Smooth muscle cell (in vitro differentiated cells): Measurements from ENCODE around the gene COL17A1. TPM values are rescaled to one million over a fixed set of nuclear protein-coding genes. Genes with fewer than 3 reads are reported as not detected.

Experiments used
- DNase-seq: peaks from one replicate; lab custom pipeline; 2025; ENCODE audit not compliant: unreplicated experiment; lab: John Stamatoyannopoulos, UW
- H2AFZ ChIP-seq: fragments of 200-600 bp; sonication (generic); 2 replicates; pipeline ENCODE4 v1.6.0; 2016; ENCODE audit warnings: antibody characterized with exemption, low read depth, mild to moderate bottlenecking
- H3F3A ChIP-seq: fragments of 200-600 bp; sonication (generic); 2 replicates; pipeline ENCODE4 v1.6.0; 2017; ENCODE audit warnings: antibody characterized with exemption, low read depth
- H3K27ac ChIP-seq: fragments of 200-600 bp; sonication (generic); 2 replicates; pipeline ENCODE4 v1.5.1; 2016; ENCODE audit warnings: low read depth, mild to moderate bottlenecking
- H3K27me3 ChIP-seq: fragments of 200-600 bp; sonication (generic); 2 replicates; pipeline ENCODE4 v1.6.1; 2016; ENCODE audit warnings: low read depth, mild to moderate bottlenecking
- H3K36me3 ChIP-seq: fragments of 200-600 bp; sonication (generic); 2 replicates; pipeline ENCODE4 v1.5.1; 2016; ENCODE audit warnings: low read depth
- H3K4me1 ChIP-seq: fragments of 200-600 bp; sonication (generic); 2 replicates; pipeline ENCODE4 v1.5.1; 2016; ENCODE audit warnings: low read depth
- H3K4me2 ChIP-seq: fragments of 200-600 bp; sonication (generic); 2 replicates; pipeline ENCODE4 v1.6.0; 2016; ENCODE audit warnings: mild to moderate bottlenecking
- H3K4me3 ChIP-seq: fragments of 200-600 bp; sonication (generic); 2 replicates; pipeline ENCODE4 v1.5.1; 2016; ENCODE audit warnings: mild to moderate bottlenecking
- H3K79me2 ChIP-seq: fragments of 200-600 bp; sonication (generic); 2 replicates; pipeline ENCODE4 v1.6.0; 2016; ENCODE audit warnings: low read depth, mild to moderate bottlenecking
- H3K9ac ChIP-seq: fragments of 200-600 bp; sonication (generic); 2 replicates; pipeline ENCODE4 v1.6.0; 2016; ENCODE audit warnings: low read depth
- H3K9me3 ChIP-seq: fragments of 200-600 bp; sonication (generic); replicated peaks from 2 replicates; pipeline ENCODE4 v1.5.1; 2016; ENCODE audit warnings: low read depth
- H4K20me1 ChIP-seq: fragments of 200-600 bp; sonication (generic); 2 replicates; pipeline ENCODE4 v1.6.0; 2016; ENCODE audit warnings: low read depth
- WGBS: methylation state at CpG from one replicate; pipeline ENCODE4 v1.1.7; 2016; ENCODE audit warnings: low lambda C conversion rate; 5-methylcytosine and 5-hydroxymethylcytosine counted together
- polyA plus RNA-seq: library from polyadenylated mRNA; unstranded; fragments of >200 nt; fragmentation: Nextera tagmentation; extraction: Ambion mirVana; gene quantifications from 2 replicates; pipeline ENCODE4 v1.2.1, GENCODE V29; 2016
- total RNA-seq: library from RNA; depleted of rRNA; stranded (reverse); fragments of >200 nt; gene quantifications from 2 replicates; pipeline ENCODE4 v1.2.3, GENCODE V29; 2014
- TF ChIP-seq, protein P1 (sequence below): fragments of 200-600 bp; sonication (generic); IDR thresholded peaks from 2 replicates; pipeline ENCODE4 v1.5.1; 2017; ENCODE audit warnings: borderline replicate concordance, mild to moderate bottlenecking, antibody characterized with exemption; ENCODE audit not compliant: insufficient read depth, poor library complexity, severe bottlenecking

The COL17A1 gene
- total and polyA plus RNA-seq, 2 experiments from 2014 or later, result 31.5 to 150 TPM

DNA sequence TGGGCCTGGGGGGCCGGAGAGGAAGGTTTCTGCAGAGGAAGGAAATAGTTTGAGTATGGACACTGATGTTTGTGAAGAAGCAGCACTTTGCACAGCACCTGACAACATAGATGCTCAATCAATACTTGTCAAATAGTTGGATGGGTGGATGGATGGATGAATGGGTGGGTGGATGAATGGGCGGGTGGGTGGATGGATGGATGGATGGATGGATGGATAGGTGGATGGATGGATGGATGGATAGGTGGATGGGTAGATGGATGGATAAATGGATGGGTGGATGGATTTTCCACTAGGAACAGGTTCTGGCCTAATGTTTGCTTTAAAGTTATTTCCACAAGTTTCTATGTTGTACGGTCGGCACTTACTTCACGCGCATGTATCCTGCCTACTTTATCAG, 45.3 kb downstream of the COL17A1 start:
- TF ChIP-seq, protein P1, sequence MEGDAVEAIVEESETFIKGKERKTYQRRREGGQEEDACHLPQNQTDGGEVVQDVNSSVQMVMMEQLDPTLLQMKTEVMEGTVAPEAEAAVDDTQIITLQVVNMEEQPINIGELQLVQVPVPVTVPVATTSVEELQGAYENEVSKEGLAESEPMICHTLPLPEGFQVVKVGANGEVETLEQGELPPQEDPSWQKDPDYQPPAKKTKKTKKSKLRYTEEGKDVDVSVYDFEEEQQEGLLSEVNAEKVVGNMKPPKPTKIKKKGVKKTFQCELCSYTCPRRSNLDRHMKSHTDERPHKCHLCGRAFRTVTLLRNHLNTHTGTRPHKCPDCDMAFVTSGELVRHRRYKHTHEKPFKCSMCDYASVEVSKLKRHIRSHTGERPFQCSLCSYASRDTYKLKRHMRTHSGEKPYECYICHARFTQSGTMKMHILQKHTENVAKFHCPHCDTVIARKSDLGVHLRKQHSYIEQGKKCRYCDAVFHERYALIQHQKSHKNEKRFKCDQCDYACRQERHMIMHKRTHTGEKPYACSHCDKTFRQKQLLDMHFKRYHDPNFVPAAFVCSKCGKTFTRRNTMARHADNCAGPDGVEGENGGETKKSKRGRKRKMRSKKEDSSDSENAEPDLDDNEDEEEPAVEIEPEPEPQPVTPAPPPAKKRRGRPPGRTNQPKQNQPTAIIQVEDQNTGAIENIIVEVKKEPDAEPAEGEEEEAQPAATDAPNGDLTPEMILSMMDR, result no peak
- Histone ChIP-seq H3K4me3 (no peak overlapping the region), H3F3A (no peaks in the 10 kb centered on the region), H4K20me1 (no peaks in the 10 kb centered on the region), H3K27me3 (no peaks in the 10 kb centered on the region), H3K27ac (no peak overlapping the region), H3K79me2 (no peaks in the 10 kb centered on the region), H3K36me3 (no peaks in the 10 kb centered on the region), H2AFZ (no peak overlapping the region), H3K4me2 (no peak overlapping the region), H3K4me1 (no peaks in the 10 kb centered on the region), H3K9me3 (no peaks in the 10 kb centered on the region), H3K9ac (no peak overlapping the region)
- DNase-seq, result no peak
- 90% methylated on average over 6 of the region's 6 CpGs for WGBS

DNA sequence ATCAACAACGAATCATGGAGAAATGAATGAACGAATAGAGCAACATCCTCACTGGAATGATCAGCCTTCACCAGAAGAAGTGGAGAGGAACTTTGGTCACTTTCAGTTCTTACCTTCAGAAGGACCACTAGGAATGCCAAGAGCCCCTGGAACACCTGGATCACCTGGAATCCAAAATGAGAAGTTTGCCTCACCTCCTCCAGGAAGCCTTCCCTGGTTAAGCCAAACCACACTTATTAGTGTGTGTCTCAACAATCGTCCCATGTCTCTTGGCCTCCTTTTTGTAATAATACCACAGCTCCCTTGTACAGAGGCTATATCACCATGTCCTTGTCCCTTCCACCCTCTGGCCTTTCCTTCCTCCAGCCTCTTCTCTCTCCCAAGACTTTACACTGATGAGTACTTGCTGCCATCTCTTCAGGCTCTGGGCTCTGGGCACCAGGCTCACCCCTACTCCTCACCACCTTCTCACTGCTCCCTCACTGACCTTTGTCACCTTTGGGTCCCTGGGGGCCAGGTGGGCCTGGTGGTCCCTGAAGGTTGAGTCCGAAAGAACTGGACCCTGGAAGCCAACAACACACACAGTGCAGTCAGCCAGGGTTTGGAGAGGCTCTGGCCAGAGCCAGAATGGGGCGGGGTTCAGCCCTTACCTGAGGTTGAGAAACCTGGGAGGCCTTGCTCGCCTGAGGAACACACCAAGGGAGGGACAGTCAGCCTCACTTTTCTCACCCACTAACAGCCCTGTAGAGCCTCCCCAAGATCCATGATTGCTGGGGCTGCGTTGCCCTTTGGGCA, 46.5 kb downstream of the COL17A1 start:
- H2AFZ ChIP-seq, result no peak overlapping the region
- H3K9me3 ChIP-seq, result no peaks in the 10 kb centered on the region
- TF ChIP-seq, protein P1, result no peak
- no peak for DNase-seq
- H3K27me3 ChIP-seq, result no peaks in the 10 kb centered on the region
- H3F3A ChIP-seq, result no peaks in the 10 kb centered on the region
- H3K4me1 ChIP-seq, result no peaks in the 10 kb centered on the region
- no peak overlapping the region for H3K4me3 ChIP-seq
- 93% methylated on average over 7 of the region's 7 CpGs for WGBS
- no peaks in the 10 kb centered on the region for H3K79me2 ChIP-seq
- H3K9ac ChIP-seq, result no peak overlapping the region
- no peaks in the 10 kb centered on the region for H4K20me1 ChIP-seq
- no peak overlapping the region for H3K4me2 ChIP-seq
- no peaks in the 10 kb centered on the region for H3K36me3 ChIP-seq
- H3K27ac ChIP-seq, result no peak overlapping the region

DNA sequence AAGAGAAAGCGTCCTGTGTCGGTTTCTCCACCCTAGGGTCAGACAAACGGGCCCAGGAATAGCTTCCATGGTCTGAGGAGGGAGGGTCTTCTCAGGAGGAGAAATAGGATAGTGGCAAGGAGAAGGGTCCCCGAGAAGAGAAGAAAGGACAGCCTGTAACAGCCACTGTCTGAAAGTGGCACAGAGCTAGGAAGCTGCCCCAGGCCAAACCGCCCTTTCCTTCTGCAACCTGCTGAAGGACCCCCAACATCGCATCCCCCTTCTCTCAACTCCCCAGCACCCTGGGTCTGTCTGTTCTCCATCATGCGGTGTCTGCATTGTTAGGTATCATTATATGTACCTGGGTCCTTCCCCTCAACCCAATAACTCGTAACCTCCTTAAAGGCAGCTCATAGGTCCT, 47.1 kb downstream of the COL17A1 start:
- no peaks in the 10 kb centered on the region for H3K4me1 ChIP-seq
- no peaks in the 10 kb centered on the region for H3K27me3 ChIP-seq
- 96% methylated on average over 8 of the region's 8 CpGs for WGBS
- no peaks in the 10 kb centered on the region for H3F3A ChIP-seq
- H3K27ac ChIP-seq, result no peak overlapping the region
- H3K9me3 ChIP-seq, result no peaks in the 10 kb centered on the region
- H3K4me2 ChIP-seq, result no peak overlapping the region
- TF ChIP-seq, protein P1, result no peak
- no peak overlapping the region for H3K9ac ChIP-seq
- no peaks in the 10 kb centered on the region for H3K79me2 ChIP-seq
- no peaks in the 10 kb centered on the region for H4K20me1 ChIP-seq
- no peak overlapping the region for H3K4me3 ChIP-seq
- no peaks in the 10 kb centered on the region for H3K36me3 ChIP-seq
- no peak for DNase-seq
- H2AFZ ChIP-seq, result no peak overlapping the region

DNA sequence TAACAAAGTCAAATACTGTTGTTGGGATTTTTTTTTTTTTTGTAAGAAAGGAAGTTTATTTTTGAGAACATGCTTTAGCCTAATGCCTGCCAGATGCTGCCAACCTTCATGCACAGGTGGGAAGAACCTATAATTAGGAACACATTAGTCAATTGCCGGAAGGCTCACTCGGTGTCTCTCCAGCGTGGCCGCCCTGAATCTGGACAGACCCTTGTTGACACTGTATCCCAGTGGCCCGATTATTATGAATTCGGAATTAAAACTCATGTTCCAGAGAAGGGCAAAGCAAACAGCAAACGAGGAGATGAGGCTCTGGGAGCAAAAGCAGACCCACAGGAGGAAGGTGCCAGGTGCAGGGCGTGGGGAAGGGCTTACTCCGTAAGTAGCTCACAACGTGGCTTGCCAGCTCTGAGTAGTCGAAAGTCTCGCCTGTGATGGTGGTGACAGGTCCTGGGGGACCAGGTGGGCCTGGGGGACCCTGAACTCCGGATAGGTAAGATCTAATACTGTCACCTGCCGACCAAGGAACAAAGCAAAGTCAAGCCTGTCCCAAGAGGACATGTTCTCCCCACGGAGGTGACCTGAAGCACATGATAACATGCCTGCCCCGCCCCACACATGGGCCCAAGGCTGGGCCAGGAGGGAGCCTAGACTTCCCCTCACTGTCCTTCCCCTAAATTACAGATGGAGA, 48.3 kb downstream of the COL17A1 start:
- DNase-seq, result no peak
- Histone ChIP-seq H3K27me3 (no peaks in the 10 kb centered on the region), H3K36me3 (no peaks in the 10 kb centered on the region), H3K9ac (no peak overlapping the region), H2AFZ (no peak overlapping the region), H3K4me2 (no peak overlapping the region), H3K9me3 (no peaks in the 10 kb centered on the region), H3K4me1 (no peaks in the 10 kb centered on the region), H3K27ac (no peak overlapping the region), H3F3A (no peaks in the 10 kb centered on the region), H3K4me3 (no peak overlapping the region), H4K20me1 (no peaks in the 10 kb centered on the region), H3K79me2 (no peaks in the 10 kb centered on the region)
- TF ChIP-seq, protein P1, result no peak
- 91% methylated on average over 16 of the region's 16 CpGs for WGBS
